ENCODE measurements around the gene HSP90AB1.

Gene HSP90AB1

GRCh38 chr6:44268095-44268628, 21.3 kb downstream of the HSP90AB1 start:
- DNase-seq (ENCODE audit: low read depth), result peak; percentile 52

DNA sequence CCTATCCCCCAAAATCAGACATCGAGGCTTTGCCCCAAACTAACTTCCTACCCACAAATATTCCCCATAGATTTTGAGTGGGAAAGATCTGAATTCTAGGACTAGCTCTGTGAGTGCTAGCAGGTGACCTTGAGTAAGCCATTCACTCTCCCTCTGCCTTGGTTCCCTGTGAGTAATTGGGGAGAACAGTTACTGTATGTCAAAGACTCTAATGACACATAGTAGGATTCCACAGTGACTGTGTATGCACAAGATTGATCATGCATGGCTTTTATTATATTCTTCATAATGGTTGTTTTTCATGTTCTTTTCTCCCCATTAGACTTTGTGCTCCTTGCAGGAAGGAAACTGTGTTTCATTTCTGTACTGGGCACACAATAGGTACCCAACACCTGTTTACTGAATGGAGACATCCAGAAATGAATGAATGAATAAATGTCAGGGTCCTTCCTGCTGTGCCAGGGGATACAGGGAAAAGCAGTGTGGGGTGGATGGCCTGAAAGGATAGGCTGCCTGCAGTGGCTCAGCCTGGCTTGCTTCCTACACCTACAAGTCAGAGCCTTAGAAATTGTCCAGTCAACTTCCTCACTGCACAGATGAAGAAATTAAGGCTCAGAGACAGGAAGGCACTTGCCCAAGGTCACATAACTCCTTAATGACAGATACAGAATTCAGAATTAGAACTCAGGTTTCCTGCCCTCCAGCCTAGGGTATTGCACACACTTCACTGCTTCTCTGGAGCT, 22.4 kb downstream of the HSP90AB1 start:
- DNase-seq (ENCODE audit: low read depth), result no peak

DNA sequence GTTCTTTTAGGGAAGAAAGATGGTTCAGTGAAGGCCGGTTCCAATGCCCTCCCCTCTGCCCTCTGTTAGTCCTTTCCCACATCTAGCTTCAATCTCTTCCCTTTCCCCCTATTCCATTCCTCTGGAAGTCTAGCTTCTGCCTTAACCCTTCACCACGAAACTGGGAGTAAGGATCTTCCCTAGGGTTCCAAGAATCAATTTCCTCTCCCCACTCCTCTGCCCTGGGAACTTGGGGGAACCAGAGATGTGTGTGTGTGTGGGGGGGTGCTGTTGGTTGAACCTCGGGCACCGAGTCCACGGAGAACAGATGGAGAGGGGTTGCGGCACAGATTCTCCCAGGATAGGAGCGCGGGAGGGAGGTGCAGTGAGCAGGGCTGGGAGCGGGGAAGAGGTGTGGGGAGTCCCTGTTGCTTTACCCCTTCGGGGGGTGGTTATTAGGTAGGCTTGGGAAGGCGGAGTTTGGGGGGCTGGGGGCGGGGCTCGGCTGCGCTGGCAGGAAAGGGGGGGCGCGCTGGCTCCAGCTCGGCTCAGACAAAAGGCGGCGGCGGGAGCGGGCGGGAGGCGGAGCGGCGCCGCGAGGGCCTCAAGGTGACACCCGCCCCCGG, 23.1 kb downstream of the HSP90AB1 start, which contains the start of gene TMEM151B:
Gene TMEM151B (plus strand): TSS at position 530 of the 605 bp plus-strand sequence. CDS start 293 bp downstream, outside the sequence.
- no peak for DNase-seq (ENCODE audit: low read depth)

GRCh38 chr6:44270526-44271405, 23.9 kb downstream of the HSP90AB1 start:
- DNase-seq (ENCODE audit: low read depth), result no peak

GRCh38 chr6:44271406-44271723, 24.5 kb downstream of the HSP90AB1 start:
- no peak for DNase-seq (ENCODE audit: low read depth)

DNA sequence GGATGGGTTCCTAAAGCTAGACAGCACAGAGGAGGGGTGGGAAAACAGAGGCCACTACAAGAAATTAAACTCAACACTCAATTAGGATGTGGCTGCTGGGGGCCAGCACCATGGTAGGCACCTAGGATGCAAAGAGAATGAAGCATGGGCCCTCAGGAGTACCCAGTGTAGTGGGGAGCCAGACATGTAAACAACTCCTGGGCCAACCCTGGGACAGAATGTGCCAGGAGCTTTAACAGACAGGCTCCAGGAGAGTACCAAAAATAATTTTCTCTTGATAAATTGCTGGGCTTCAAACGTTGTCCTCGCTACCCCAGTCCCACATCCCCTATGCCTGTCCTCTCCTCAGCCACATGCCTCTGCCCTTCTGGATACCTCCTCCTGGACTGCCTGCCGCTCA, 25.0 kb downstream of the HSP90AB1 start:
- DNase-seq (ENCODE audit: low read depth), result no peak

DNA sequence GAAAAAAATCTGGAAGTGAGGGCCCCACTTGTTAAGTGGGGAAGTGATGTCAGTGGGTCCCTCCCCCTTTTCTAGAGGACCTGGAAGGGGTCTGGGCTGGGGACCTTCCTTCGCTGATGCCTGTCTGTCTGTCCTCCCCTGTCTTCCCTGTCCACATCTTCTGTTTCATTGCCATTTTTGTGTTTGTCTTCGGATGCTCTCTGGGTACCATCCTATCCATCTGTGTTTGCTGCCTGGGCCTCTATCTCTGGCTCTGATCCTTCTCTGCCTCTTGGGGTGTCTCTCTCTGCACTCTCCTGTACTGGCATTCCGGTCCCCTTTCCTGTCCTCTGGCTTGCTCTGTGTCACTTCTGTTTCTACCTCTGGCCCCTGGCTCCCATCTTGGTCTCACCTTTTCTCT, 25.6 kb downstream of the HSP90AB1 start:
- DNase-seq (ENCODE audit: low read depth), result no peak

DNA sequence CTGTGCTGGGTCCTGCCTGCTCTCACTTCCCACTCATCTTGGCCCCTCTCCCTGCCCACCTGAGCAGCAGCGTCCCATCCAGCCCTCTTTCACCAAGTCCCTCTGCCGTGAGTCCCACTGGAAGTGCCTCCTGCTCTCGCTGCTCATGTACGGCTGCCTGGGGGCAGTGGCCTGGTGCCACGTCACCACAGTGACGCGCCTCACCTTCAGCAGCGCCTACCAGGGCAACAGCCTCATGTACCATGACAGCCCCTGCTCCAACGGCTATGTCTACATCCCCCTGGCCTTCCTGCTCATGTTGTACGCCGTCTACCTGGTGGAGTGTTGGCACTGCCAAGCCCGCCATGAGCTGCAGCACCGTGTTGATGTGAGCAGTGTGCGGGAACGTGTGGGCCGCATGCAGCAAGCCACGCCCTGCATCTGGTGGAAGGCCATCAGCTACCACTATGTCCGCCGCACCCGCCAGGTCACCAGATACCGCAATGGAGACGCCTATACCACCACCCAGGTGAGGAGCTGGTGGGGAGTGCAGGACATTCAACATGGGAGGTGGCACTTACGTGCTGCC, 26.2 kb downstream of the HSP90AB1 start:
- no peak for DNase-seq (ENCODE audit: low read depth)

DNA sequence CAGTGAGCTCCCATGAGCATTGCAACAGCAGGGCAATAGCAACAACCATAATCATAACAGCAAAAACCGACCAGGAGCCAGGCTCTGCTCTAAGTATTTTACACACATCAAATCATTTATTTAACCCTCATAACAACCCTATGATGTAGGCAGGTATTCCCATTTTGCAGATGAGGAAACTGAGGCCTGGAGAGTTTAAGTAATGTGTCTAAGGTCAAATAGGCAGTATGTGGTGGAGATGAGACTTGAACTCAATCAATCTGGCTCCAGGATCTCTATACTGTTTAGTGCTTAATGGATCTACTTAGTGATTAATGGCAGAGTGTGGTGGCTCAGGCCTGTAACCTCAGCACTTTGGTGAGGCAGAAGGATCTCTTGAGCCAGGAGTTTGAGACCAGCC, 26.7 kb downstream of the HSP90AB1 start:
- DNase-seq (ENCODE audit: low read depth), result no peak

DNA sequence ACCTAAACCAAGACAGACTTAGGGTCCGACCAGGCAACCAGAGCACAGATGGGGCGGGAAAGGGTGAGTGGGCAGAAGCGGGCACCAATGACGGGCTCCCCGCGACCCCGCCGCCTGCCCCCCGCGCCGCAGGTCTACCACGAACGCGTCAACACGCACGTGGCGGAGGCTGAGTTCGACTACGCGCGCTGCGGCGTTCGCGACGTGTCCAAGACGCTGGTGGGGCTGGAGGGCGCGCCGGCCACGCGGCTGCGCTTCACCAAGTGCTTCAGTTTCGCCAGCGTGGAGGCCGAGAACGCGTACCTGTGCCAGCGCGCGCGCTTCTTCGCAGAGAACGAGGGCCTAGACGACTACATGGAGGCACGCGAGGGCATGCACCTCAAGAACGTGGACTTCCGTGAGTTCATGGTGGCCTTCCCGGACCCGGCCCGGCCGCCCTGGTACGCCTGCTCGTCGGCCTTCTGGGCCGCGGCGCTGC, 28.4 kb downstream of the HSP90AB1 start:
- no peak for DNase-seq (ENCODE audit: low read depth)

- no peak for DNase-seq (ENCODE audit: low read depth)
Observed at GRCh38 chr6:44275749-44276648, 29.1 kb downstream of the HSP90AB1 start.

DNA sequence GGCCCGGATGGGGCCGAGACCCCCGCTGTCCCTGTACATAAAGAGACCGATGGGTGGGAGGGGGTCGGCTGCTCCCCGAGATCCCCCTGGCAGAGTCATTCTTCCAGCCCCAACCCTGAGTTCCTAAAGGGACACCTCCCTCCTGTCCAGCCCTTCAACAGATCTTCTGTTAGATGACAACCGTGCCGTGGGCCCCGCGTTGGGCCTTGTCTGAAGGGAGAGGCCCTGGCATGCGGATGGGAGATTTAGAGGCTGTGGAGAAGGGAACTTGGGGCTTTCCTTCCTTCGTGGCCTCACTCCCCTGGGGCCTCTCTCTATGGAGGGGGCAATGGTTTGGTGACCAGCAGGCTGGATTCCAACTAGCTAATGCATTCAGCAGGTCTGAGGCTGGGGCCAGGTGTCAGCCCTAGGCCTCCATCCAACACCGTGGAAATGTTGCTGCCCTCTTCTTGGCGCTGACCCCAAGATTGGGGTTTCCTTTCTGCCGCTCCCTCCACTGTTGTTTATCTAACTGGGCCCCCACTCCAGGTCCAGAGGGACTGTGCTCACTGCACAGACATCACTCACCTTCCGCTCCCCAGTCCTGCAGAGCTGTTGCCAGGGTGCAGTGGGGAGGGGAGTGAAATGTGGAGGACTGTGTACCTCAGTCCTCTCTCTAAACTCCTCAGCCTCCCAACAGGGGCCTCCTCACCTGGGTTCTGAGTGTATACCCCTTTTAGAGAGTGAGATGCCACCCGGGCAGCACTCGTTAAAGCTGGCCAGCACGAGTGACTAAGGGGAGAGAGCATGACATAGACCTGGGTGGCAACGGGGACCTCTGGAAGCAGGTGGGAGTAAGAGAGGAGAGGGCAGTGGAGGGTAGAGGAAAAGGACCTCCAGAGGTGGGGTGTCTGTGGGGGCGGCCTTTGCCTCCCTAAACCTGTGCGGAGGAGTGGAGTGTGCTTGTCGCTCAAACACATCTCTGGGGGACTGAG, 30.1 kb downstream of the HSP90AB1 start:
- DNase-seq (ENCODE audit: low read depth), result no peak

DNA sequence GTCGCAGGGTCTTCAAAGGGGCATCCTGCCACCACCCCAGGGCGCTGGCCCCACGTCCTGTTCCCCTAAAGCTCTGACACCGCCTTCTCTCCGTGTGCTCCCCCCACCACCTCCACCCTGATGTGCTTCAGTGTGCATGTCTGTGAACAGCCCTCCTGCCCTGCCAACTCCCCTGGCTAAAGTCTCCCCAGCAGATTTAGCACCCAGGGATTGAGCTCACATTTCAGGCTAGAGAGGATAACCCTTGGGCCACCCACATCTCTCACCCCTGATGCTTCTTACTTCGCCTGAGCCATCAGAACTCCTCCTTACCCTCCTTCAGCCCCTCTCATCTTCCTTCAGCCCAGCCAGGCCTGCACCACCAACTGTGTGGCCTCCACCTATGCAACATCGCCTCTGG, 30.9 kb downstream of the HSP90AB1 start:
- no peak for DNase-seq (ENCODE audit: low read depth)

DNA sequence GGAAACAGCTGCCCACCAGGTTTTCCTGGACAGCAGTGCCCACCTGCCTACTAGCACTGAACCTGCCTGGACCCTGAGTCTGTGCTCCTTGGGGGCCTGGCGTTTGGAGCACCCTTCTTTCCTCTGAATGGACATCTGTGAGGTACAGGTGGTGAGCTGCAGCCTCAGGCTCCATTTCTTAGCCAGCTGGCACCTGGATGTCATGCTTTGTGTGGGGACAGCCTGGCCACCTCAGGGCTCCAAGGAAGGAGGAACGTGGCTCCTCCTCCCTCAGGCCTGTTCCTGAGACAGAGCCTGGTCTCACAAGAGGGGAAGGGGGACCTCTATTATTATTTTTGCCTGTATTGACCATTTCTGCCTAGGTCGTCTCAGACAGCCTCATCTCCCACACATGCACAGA, 31.4 kb downstream of the HSP90AB1 start:
- no peak for DNase-seq (ENCODE audit: low read depth)

DNA sequence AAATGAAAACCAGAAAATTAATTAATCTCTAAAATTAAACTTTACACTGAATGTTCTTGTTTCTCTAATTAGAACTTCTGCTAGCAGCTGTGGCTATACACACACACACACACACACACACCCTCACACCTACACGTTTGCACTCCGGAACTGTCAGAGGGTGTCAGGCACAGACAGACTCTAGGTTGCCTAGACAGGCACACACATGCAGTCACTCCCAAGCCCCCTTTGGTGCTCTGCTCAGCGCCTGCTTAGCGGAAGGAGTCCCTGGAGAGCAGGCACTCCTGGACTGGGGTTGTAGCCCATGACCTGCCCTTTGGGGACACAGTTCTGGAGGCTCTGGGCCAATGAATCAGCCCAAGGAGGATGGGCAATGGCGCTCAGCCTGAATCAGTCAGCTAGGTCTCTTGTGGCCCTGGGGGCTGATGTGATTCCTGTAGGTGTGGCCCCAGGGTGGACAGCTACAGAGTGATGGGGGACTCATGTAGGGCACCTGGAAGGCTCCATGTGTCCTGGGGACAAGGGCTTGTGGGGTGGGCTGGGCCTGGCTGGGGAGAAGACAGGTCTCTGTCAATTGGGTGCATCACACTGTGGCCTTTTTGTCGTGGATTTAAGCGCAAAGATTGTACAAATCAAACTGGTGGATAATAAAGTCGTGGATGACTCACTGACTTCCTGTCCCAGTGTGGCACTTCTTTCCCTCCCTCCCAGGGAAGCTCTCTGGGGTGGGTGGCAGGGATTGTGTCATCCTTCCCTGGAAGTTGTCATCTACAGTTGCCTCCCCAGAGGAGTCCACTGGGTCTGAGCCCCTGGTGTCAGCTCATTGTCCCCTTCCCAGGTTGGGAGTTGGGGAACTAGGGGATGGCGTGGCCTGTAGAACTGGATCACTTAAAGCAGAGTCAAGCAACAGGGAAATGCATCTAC, 32.1 kb downstream of the HSP90AB1 start:
- DNase-seq (ENCODE audit: low read depth), result no peak

GRCh38 chr6:44284121-44284520, 37.2 kb downstream of the HSP90AB1 start:
- no peak for DNase-seq (ENCODE audit: low read depth)

DNA sequence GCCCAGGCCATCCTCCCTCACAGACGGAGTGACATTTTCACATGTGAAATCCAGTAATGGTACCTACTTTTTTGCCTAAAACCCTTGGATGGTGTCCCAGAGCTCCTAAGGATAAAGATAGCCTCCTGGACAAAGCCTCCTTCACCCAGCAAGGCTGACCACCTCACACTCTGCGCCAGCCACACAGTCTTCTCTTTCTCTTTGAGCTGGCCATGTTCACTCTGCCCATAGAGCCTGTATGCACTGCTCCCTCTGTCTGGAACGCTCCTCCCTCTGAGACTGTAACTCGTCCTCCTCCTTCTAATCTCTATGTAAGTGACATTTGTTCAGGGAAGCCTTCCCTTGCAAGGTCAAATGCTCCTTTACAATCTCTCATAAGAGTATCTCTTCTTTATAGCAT, 38.0 kb downstream of the HSP90AB1 start:
- DNase-seq (ENCODE audit: low read depth), result no peak

- no peak for DNase-seq (ENCODE audit: low read depth)
Observed at GRCh38 chr6:44285552-44286284, 38.8 kb downstream of the HSP90AB1 start.
